GM19324 (cell line): ENCODE results near the gene USH1G.
"Not testable (repeated sequence)": the region's sequence is repeated elsewhere in the genome, so short reads cannot be mapped to it uniquely, and the experiment has no call there.

Experiments used
- ATAC-seq: cut with Tn5 transposase; IDR thresholded peaks from one replicate; pipeline ENCODE4 v1.9.1; 2021; ENCODE audit warnings: mild to moderate bottlenecking, moderate library complexity; ENCODE audit not compliant: unreplicated experiment, low FRiP score

The USH1G gene

GRCh38 chr17:74935585-74936469 lies 12.8 kb upstream of the USH1G start, which contains the start of gene OTOP3:
Gene OTOP3 (plus strand): TSS chr17:74935898. CDS start chr17:74935922, 24 bp downstream.
- no peak for ATAC-seq

- no peak for ATAC-seq
Measured at GRCh38 chr17:74935048-74935447, 12.0 kb upstream of the USH1G start.

GRCh38 chr17:74930535-74931036 lies 7.5 kb upstream of the USH1G start:
- ATAC-seq: no peak

GRCh38 chr17:74928786-74929185 lies 5.7 kb upstream of the USH1G start:
- ATAC-seq: no peak

GRCh38 chr17:74925242-74925641 lies 2.2 kb upstream of the USH1G start:
- ATAC-seq: no peak

DNA sequence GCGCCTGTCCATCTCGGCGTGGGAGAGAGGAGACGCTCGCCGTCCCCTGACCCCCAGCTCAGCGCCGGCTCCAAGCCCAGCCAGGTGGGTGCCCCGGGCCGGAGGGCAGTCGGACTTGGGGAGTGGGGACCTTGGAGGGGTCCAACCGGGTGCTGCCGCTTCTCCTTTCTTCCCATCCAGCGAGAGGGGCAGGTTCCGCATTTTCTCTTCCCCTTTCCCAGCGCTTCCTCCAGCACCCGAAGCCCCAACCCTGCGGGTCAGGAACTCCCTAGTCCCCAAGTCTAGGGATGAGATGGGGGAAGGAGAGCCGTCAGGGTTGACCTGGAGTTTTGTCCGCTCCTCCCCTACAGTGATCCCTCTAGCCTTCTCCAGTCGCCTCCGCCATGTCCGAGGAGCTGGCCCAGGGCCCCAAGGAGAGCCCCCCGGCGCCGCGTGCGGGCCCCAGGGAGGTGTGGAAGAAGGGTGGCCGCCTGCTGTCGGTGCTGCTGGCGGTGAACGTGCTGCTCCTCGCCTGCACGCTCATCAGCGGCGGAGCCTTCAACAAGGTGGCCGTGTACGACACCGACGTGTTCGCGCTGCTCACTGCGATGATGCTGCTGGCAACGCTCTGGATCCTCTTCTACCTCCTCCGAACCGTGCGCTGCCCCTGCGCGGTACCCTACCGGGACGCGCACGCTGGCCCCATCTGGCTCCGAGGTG lies 1.3 kb upstream of the USH1G start, which contains the start of gene OTOP2:
OTOP2 (plus strand) TSS at position 24 of the 699 bp plus-strand sequence; CDS start at position 384, 360 bp downstream.
- no peak for ATAC-seq

DNA sequence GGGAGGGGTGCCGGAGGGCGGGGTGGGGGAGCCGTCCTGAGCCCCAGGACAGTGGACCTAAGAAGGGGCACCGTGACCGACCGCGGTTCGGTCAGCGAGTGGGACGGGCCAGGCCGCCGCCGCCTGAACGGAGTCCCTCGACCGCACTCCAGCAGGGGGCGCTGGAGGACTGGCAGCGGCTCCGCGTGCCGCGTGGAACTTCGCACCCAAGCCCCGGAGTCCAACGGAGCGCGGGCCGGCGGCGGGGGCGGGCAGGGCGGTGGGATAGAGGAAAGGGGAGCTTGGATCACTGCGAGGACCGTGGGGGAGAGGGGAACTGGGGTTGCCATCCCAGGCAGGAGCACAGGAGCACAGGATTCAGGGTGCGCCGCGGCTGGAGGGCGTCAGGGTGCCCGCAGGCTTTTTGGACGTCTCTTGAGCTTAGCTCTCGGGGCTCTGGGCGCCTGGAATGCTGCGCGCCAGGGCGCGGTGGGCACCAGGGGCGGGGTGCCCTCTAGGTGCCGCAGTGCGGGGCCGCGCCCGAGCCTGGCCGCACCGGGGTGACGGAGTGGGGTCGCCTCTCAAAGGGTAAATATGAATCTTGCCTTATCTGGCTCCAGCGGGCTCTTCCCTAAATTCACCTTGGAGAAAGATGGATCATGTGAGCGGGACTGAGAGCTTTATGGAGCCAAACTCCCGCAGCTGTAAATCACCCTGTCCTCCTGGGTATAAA lies 639 bp upstream of the USH1G start:
- no peak for ATAC-seq

DNA sequence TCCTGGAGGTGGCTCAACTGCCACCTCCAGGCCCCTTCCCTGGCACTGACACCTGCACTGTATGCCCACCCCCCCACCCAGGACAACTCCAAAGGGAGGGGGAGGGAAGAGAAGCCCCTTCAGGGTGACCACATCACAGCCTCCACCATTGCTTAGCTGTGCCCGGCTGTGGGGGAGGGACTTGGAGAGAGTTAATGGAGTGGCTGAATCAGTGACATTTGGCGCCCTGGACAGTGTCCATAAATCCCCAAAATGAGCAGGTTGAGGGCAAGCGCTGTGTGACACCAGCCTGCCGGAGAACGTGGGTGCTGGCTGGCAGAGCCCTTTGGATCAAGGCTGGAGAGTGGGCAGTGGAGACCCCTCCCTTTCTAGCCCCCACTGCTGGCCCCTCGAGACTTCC lies 883 bp downstream of the USH1G start:
- no peak for ATAC-seq

- ATAC-seq: no peak
Measured at GRCh38 chr17:74921769-74922168, 1.3 kb downstream of the USH1G start.

GRCh38 chr17:74921026-74921681 lies 1.9 kb downstream of the USH1G start:
- no peak for ATAC-seq

DNA sequence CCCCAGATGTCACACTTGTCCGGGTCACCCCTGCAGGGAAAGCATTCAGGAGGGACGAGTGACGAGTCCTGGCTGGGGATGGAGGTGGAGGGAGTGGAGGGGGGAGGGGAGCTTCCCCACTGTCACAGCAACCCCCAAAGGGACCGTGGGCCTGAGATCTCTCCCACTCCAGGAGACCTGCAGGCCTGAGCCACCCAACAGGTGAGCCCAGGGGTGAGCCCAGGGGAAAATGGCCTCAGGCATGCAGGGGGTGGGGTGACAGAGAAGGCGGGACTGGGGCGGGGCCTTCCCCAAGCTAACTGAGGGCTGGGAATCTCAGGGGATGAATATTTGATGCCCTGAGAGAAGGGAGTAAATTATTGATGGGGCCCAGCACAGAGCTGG lies 2.4 kb downstream of the USH1G start:
- no peak for ATAC-seq

GRCh38 chr17:74920306-74920620 lies 2.8 kb downstream of the USH1G start:
- no peak for ATAC-seq

DNA sequence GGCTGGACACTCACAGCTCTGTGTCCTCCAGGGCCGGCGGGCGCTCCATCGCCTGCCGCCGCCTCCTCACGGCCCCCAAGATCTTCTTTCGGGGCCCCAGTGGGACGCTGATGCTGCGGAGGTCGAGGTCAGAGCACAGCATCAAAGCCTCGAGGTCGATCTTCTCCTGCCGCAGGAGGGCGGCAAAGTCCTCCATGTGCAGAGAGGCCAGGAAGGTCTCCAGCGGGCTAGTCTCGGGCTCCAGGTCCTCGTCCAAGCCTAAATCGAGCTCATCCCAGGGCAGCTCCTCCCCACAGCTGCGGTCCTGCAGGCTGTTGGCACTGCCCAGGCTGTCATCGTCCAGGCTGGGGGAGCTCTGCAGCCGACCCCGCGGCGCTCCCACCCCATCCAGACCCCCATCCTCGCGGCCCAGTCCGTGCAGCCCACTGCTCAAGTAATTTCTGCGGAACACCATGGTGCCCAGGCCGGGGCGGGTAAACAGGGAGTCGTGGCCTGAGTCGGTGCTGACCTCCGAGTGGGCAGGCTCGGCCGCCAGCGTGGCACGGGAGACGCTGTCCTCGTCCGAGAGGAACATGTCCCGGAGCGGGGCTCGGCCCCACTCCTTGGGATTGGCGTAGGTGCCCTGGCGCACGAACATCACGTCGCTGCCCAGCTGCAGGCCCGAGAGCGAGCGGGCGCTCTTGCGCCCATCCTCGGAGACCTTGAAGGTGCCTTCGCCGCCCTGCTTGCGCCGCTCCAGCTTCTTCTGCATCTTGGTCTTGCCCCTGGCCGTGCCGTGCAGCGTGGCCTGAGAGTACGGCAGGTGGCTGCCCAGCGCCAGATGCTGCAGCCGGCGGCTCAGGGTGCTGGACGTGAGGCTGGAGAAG lies 3.4 kb downstream of the USH1G start:
- no peak for ATAC-seq

DNA sequence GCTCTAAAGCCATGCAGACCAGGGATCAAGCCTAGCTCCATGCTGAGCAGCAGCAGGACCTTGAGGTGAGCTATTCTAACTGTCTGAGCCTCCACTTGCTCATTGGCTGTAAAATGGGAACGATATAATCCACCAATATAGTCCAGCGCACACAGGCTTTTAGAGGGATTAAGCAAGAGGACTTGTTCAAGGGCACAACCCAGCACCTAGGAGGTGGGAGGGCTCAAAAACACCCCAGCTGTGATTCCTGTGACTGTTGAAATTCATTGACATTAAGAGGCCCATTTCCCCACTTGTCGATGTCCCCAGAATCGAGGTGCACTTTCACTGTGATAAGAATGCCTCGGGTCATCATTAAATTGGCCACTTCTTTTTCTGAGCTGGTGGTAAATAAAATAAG lies 4.1 kb downstream of the USH1G start:
- no peak for ATAC-seq

GRCh38 chr17:74917430-74917829 lies 5.6 kb downstream of the USH1G start:
- no peak for ATAC-seq

- ATAC-seq: no peak
Measured at GRCh38 chr17:74916851-74917199, 6.2 kb downstream of the USH1G start.

DNA sequence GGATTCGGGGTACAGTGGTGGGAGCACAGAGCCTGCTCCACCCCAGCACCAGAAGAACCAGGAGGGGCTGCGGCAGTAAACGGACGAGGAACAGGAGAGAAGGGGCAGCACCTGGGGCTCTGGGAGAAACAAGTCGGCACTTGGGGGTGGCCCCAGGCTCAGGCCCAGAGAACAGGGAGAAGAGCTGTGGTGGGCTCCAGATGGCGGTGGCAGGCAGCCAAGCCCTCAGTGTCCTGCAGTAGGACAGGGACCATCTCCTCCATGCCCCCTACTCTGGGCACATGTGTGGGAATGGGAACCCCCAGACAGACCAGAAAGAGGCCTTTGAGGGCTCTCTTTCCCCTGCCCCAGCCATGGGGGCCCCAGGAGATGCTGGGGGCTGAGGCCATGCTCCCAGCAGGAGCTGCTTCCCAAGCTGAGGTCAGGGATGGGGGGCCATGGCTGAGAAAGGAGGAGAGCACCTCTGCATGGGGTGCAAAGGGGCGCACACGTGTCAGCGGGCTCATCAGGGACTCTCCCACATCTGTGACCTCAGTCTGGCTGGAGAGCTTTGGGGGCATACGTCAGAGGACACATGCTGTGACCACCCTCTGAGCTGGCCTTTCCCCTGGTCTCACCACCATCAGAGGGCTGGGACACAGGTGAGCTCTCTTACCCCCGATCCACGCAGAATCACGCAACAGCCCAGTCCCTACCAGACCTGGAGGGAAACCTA lies 6.8 kb downstream of the USH1G start:
- ATAC-seq: no peak

DNA sequence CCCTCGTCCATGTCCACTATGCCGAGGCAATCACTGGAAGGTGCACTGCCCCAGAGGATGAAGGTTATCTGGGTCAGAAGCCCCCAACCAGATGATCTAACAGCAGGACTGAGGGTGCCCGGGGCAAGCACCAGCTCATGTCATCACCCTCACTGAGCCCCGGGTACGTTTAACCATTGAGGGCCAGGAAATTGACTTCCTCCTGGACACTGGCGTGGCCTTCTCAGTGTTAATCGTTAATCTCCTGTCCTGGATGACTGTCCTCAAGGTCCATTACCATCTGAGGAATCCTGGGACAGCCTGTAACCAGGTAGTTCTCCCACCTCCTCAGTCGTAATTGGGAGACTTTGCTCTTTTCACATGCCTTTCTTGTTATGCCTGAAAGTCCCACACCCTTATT lies 11.6 kb downstream of the USH1G start:
- not testable (repeated sequence) for ATAC-seq

- not testable (repeated sequence) for ATAC-seq
Measured at GRCh38 chr17:74909097-74909496, 14.0 kb downstream of the USH1G start.
